Osteoblast (primary cell): ENCODE results near the gene FBLN7. TPM values are rescaled to one million over a fixed set of nuclear protein-coding genes. Genes with fewer than 3 reads are reported as not detected.

Experiments used
- DNase-seq: peaks from one replicate; pipeline ENCODE4 v3.0.0; 2011; ENCODE audit warnings: low spot score, mixed read lengths; ENCODE audit not compliant: insufficient read length; ENCODE audit errors: missing footprints
- H2AFZ ChIP-seq: 2 replicates; pipeline ENCODE4 v1.6.0; 2011; ENCODE audit warnings: mild to moderate bottlenecking, low read length
- H3K27ac ChIP-seq: 2 replicates; pipeline ENCODE4 v1.5.1; 2011; ENCODE audit warnings: mild to moderate bottlenecking, low read depth, low read length, moderate library complexity
- H3K27me3 ChIP-seq: 2 replicates; pipeline ENCODE4 v1.6.0; 2012; ENCODE audit warnings: mild to moderate bottlenecking, control low read depth, inconsistent platforms, low read length, moderate library complexity; ENCODE audit not compliant: insufficient read depth
- H3K36me3 ChIP-seq: 2 replicates; pipeline ENCODE4 v1.5.1; 2011; ENCODE audit warnings: mild to moderate bottlenecking, low read length, control low read depth, moderate library complexity; ENCODE audit not compliant: insufficient read depth
- H3K4me1 ChIP-seq: 2 replicates; pipeline ENCODE4 v1.5.1; 2011; ENCODE audit warnings: mild to moderate bottlenecking, low read length, control low read depth, moderate library complexity; ENCODE audit not compliant: insufficient read depth
- H3K4me2 ChIP-seq: 2 replicates; pipeline ENCODE4 v1.6.0; 2011; ENCODE audit warnings: mild to moderate bottlenecking, low read length; ENCODE audit not compliant: insufficient read depth
- H3K4me3 ChIP-seq: fragments of 200-600 bp; sonication (generic); 3 replicates; pipeline ENCODE4 v1.5.1; 2012; ENCODE audit warnings: mild to moderate bottlenecking, low read length, inconsistent platforms; ENCODE audit not compliant: insufficient read depth
- H3K79me2 ChIP-seq: 2 replicates; pipeline ENCODE4 v1.6.0; 2012; ENCODE audit warnings: mild to moderate bottlenecking, low read length, control low read depth, inconsistent platforms; ENCODE audit not compliant: insufficient read depth
- H3K9me3 ChIP-seq: 2 replicates; pipeline ENCODE4 v1.5.1; 2011; ENCODE audit warnings: low read depth, low read length, control low read depth
- H4K20me1 ChIP-seq: 2 replicates; pipeline ENCODE4 v1.6.0; 2012; ENCODE audit warnings: mild to moderate bottlenecking, low read length, control low read depth; ENCODE audit not compliant: insufficient read depth
- CTCF ChIP-seq: IDR thresholded peaks from 2 replicates; pipeline ENCODE4 v1.5.1; 2011; ENCODE audit warnings: mild to moderate bottlenecking, low read depth, low read length, moderate library complexity; ENCODE audit errors: extremely low read depth
- total RNA-seq: library from RNA; depleted of rRNA; stranded (reverse); fragments of >200 nt; gene quantifications from 2 replicates; pipeline ENCODE4 v1.2.3, GENCODE V29; 2012

FBLN7 gene
- total RNA-seq, 1 donor = 5.8 TPM

- no peaks in the 10 kb centered on the region for H3K9me3 ChIP-seq
- DNase-seq = no peak
These were observed 42.5 kb upstream of the FBLN7 start for GRCh38 chr2:112095681-112096080.

GRCh38 chr2:112096098-112096497 lies 42.1 kb upstream of the FBLN7 start:
- Histone ChIP-seq H3K4me2 (no peak overlapping the region), H4K20me1 (no peaks in the 10 kb centered on the region), H3K4me3 (no peak overlapping the region), H2AFZ (no peak overlapping the region), H3K4me1 (peaks cover 20% of the 10 kb centered on the region), H3K79me2 (no peaks in the 10 kb centered on the region), H3K36me3 (peaks cover 40% of the 10 kb centered on the region), H3K9me3 (no peaks in the 10 kb centered on the region), H3K27ac (no peak overlapping the region), H3K27me3 (no peaks in the 10 kb centered on the region)
- DNase-seq = no peak
- TF ChIP-seq CTCF = no peak

More at GRCh38 chr2:112095681-112096080, 42.5 kb upstream of the FBLN7 start:
- H2AFZ ChIP-seq = no peak overlapping the region
- H3K4me3 ChIP-seq = no peak overlapping the region
- H3K4me1 ChIP-seq = peaks cover 20% of the 10 kb centered on the region
- H3K27ac ChIP-seq = no peak overlapping the region
- H3K79me2 ChIP-seq = no peaks in the 10 kb centered on the region
- H3K4me2 ChIP-seq = no peak overlapping the region
- no peak for TF ChIP-seq CTCF
- peaks cover 38% of the 10 kb centered on the region for H3K36me3 ChIP-seq
- H4K20me1 ChIP-seq = no peaks in the 10 kb centered on the region
- no peaks in the 10 kb centered on the region for H3K27me3 ChIP-seq

- Histone ChIP-seq H3K79me2 (no peaks in the 10 kb centered on the region), H4K20me1 (peaks cover 3% of the 10 kb centered on the region), H3K4me2 (no peak overlapping the region), H3K27ac (no peak overlapping the region), H3K4me1 (peaks cover 2% of the 10 kb centered on the region), H3K4me3 (no peak overlapping the region), H3K27me3 (no peaks in the 10 kb centered on the region), H3K36me3 (peaks cover 63% of the 10 kb centered on the region), H2AFZ (no peak overlapping the region), H3K9me3 (no peaks in the 10 kb centered on the region)
- TF ChIP-seq CTCF = no peak
- no peak for DNase-seq
These were observed 29.9 kb upstream of the FBLN7 start for GRCh38 chr2:112108178-112108832.

- Histone ChIP-seq H2AFZ (no peak overlapping the region), H3K9me3 (no peaks in the 10 kb centered on the region), H3K79me2 (no peaks in the 10 kb centered on the region), H3K27me3 (no peaks in the 10 kb centered on the region), H3K27ac (no peak overlapping the region), H3K4me1 (peaks cover 2% of the 10 kb centered on the region), H3K36me3 (peaks cover 58% of the 10 kb centered on the region), H4K20me1 (peaks cover 3% of the 10 kb centered on the region), H3K4me2 (no peak overlapping the region), H3K4me3 (no peak overlapping the region)
- no peak for DNase-seq
- no peak for TF ChIP-seq CTCF
These were observed 28.9 kb upstream of the FBLN7 start for GRCh38 chr2:112109278-112109677.
